Measurements from ENCODE around the gene DUSP10.

GRCh38 chr1:221747839-221748238 lies 6.0 kb upstream of the DUSP10 start:
- TF ChIP-seq, protein P1, sequence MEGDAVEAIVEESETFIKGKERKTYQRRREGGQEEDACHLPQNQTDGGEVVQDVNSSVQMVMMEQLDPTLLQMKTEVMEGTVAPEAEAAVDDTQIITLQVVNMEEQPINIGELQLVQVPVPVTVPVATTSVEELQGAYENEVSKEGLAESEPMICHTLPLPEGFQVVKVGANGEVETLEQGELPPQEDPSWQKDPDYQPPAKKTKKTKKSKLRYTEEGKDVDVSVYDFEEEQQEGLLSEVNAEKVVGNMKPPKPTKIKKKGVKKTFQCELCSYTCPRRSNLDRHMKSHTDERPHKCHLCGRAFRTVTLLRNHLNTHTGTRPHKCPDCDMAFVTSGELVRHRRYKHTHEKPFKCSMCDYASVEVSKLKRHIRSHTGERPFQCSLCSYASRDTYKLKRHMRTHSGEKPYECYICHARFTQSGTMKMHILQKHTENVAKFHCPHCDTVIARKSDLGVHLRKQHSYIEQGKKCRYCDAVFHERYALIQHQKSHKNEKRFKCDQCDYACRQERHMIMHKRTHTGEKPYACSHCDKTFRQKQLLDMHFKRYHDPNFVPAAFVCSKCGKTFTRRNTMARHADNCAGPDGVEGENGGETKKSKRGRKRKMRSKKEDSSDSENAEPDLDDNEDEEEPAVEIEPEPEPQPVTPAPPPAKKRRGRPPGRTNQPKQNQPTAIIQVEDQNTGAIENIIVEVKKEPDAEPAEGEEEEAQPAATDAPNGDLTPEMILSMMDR (IDR thresholded peaks at IDR 0.05) = no peak
- no peak for TF ChIP-seq EP300 (IDR thresholded peaks at IDR 0.05)

Data from tibial nerve (tissue), 4 donors.